GF-D8 (cell line): ENCODE data around the gene TRMT6.

ENCODE experiments used
- DNase-seq: peaks from one replicate; lab custom pipeline; 2025; lab: John Stamatoyannopoulos, UW

Gene TRMT6

GRCh38 chr20:5950271-5951031 is at the start of gene TRMT6, which contains the start of gene MCM8:
TSS of gene TRMT6 (minus strand) at chr20:5950533. CDS start at chr20:5950405, 128 bp downstream.
TSS of gene MCM8 (plus strand) at chr20:5950652. CDS start at chr20:5952016, 1,364 bp downstream.
- DNase-seq, result peak; percentile 96

GRCh38 chr20:5999783-6000182 is 49.5 kb upstream of the TRMT6 start:
- no peak for DNase-seq

GRCh38 chr20:5996765-5997164 is 46.4 kb upstream of the TRMT6 start:
- peak; percentile 79 for DNase-seq

- DNase-seq, result no peak
Observed at GRCh38 chr20:5991623-5992441, 41.5 kb upstream of the TRMT6 start.

GRCh38 chr20:5990946-5991345 is 40.6 kb upstream of the TRMT6 start:
- no peak for DNase-seq

- no peak for DNase-seq
Observed at GRCh38 chr20:5989539-5989938, 39.2 kb upstream of the TRMT6 start.

- DNase-seq, result no peak
Observed at GRCh38 chr20:5987383-5987782, 37.0 kb upstream of the TRMT6 start.

- no peak for DNase-seq
Observed at GRCh38 chr20:5980720-5981538, 30.6 kb upstream of the TRMT6 start.

GRCh38 chr20:5979801-5980200 is 29.5 kb upstream of the TRMT6 start:
- no peak for DNase-seq

GRCh38 chr20:5977975-5978374 is 27.6 kb upstream of the TRMT6 start:
- DNase-seq, result no peak

GRCh38 chr20:5977223-5977622 is 26.9 kb upstream of the TRMT6 start:
- no peak for DNase-seq

- DNase-seq, result no peak
Observed at GRCh38 chr20:5975778-5976177, 25.4 kb upstream of the TRMT6 start.

GRCh38 chr20:5974531-5974930 is 24.2 kb upstream of the TRMT6 start:
- no peak for DNase-seq

GRCh38 chr20:5973971-5974370 is 23.6 kb upstream of the TRMT6 start:
- DNase-seq, result peak; percentile 86

- DNase-seq, result no peak
Observed at GRCh38 chr20:5973172-5973571, 22.8 kb upstream of the TRMT6 start.

GRCh38 chr20:5971203-5971602 is 20.9 kb upstream of the TRMT6 start:
- DNase-seq, result no peak

- DNase-seq, result no peak
Observed at GRCh38 chr20:5970381-5970780, 20.0 kb upstream of the TRMT6 start.

- DNase-seq, result no peak
Observed at GRCh38 chr20:5969940-5970339, 19.6 kb upstream of the TRMT6 start.

GRCh38 chr20:5969348-5969935 is 19.1 kb upstream of the TRMT6 start:
- no peak for DNase-seq

GRCh38 chr20:5968462-5968861 is 18.1 kb upstream of the TRMT6 start:
- no peak for DNase-seq

- no peak for DNase-seq
Observed at GRCh38 chr20:5967469-5967868, 17.1 kb upstream of the TRMT6 start.

- no peak for DNase-seq
Observed at GRCh38 chr20:5949943-5950270, 426 bp downstream of the TRMT6 start.
